IgD-negative memory B cell (primary cell): ENCODE results near the gene RNPEPL1. TPM values are rescaled to one million over a fixed set of nuclear protein-coding genes. Genes with fewer than 3 reads are reported as not detected.

ENCODE experiments used
- H3K27ac Mint-ChIP-seq, 3 donors: one replicate each; pipeline ENCODE4 v1.8.0; 2020 to 2022; ENCODE audit warnings: mild to moderate bottlenecking in 3 of 3, mixed read lengths in 3 of 3, moderate library complexity in 1 of 3
- H3K27me3 Mint-ChIP-seq: one replicate; pipeline ENCODE4 v1.8.0; 2021; ENCODE audit warnings: mixed read lengths
- H3K36me3 Mint-ChIP-seq: one replicate; pipeline ENCODE4 v1.8.0; 2020; ENCODE audit warnings: mild to moderate bottlenecking, mixed read lengths
- H3K4me1 Mint-ChIP-seq, 3 donors: one replicate each; pipeline ENCODE4 v1.8.0; 2020 to 2022; ENCODE audit warnings: mixed read lengths in 3 of 3, mild to moderate bottlenecking in 1 of 3
- H3K4me3 Mint-ChIP-seq, 4 donors: one replicate each; pipeline ENCODE4 v1.8.0; 2020 to 2022; ENCODE audit warnings: mild to moderate bottlenecking in 4 of 4, mixed read lengths in 4 of 4, moderate library complexity in 3 of 4
- H3K9me3 Mint-ChIP-seq, 3 donors: one replicate each; pipeline ENCODE4 v1.8.0; 2020 to 2021; ENCODE audit warnings: mixed read lengths in 3 of 3, mild to moderate bottlenecking in 1 of 3
- polyA plus RNA-seq: library from polyadenylated mRNA; unstranded; fragments of 300-500 nt; fragmentation: Illumina TruSeq; gene quantifications from one replicate; pipeline ENCODE4 v1.2.3, GENCODE V29; 2021

RNPEPL1 gene
- polyA plus RNA-seq, 1 donor from 2014 or later, result 22.6 TPM

- Mint-ChIP-seq H3K36me3 (peaks cover 13% of the 10 kb centered on the region), H3K9me3 (peaks cover 0 to 3% (median 0%) of the 10 kb centered on the region in 3 donors), H3K27me3 (no peaks in the 10 kb centered on the region), H3K4me1 (peaks cover 29 to 44% (median 39%) of the 10 kb centered on the region in 3 donors), H3K4me3 (peak overlapping the region; percentile 97 to 100 (median 98)), H3K27ac (peak overlapping the region; percentile 98 to 99 (median 99))
Observed at GRCh38 chr2:240585101-240585500, 16.8 kb downstream of the RNPEPL1 start.

- Mint-ChIP-seq H3K4me3 (peak overlapping the region; percentile 97 to 100 (median 98)), H3K27me3 (no peaks in the 10 kb centered on the region), H3K27ac (peak overlapping the region; percentile 98 to 99 (median 99)), H3K4me1 (peaks cover 26 to 38% (median 35%) of the 10 kb centered on the region in 3 donors), H3K36me3 (peaks cover 13% of the 10 kb centered on the region), H3K9me3 (peaks cover 0 to 2% (median 0%) of the 10 kb centered on the region in 3 donors)
Observed at GRCh38 chr2:240585681-240586197, 17.5 kb downstream of the RNPEPL1 start.

GRCh38 chr2:240586198-240586918, 18.1 kb downstream of the RNPEPL1 start, which contains the start of gene CAPN10:
CAPN10 (plus strand) TSS chr2:240586734; CDS start chr2:240586912, 178 bp downstream.
- Mint-ChIP-seq H3K4me1 (peaks cover 26 to 38% (median 35%) of the 10 kb centered on the region in 3 donors), H3K9me3 (no peaks in the 10 kb centered on the region), H3K4me3 (peak within 1 kb of the TSS; percentile 97 to 100 (median 98)), H3K36me3 (peaks cover 9% of the 10 kb centered on the region), H3K27ac (peak within 1 kb of the TSS; percentile 98 to 99 (median 99)), H3K27me3 (no peaks in the 10 kb centered on the region)

- H3K36me3 Mint-ChIP-seq, result peaks cover 9% of the 10 kb centered on the region
- peaks cover 24 to 36% (median 32%) of the 10 kb centered on the region in 3 donors for H3K4me1 Mint-ChIP-seq
- H3K9me3 Mint-ChIP-seq, result no peaks in the 10 kb centered on the region
- H3K27me3 Mint-ChIP-seq, result no peaks in the 10 kb centered on the region
- peak overlapping the region; percentile 88 to 100 (median 96) for H3K4me3 Mint-ChIP-seq
- peak overlapping the region in 2 of 3 donors; percentile 59 to 98 for H3K27ac Mint-ChIP-seq
Observed at GRCh38 chr2:240586919-240587800, 18.9 kb downstream of the RNPEPL1 start.

GRCh38 chr2:240588006-240588655, 19.8 kb downstream of the RNPEPL1 start:
- peak overlapping the region; percentile 88 to 100 (median 96) for H3K4me3 Mint-ChIP-seq
- H3K36me3 Mint-ChIP-seq, result peaks cover 5% of the 10 kb centered on the region
- no peaks in the 10 kb centered on the region for H3K27me3 Mint-ChIP-seq
- no peaks in the 10 kb centered on the region for H3K9me3 Mint-ChIP-seq
- H3K4me1 Mint-ChIP-seq, result peaks cover 24 to 32% (median 30%) of the 10 kb centered on the region in 3 donors
- peak overlapping the region in 2 of 3 donors; percentile 46 to 98 for H3K27ac Mint-ChIP-seq

- Mint-ChIP-seq H3K9me3 (no peaks in the 10 kb centered on the region), H3K36me3 (peaks cover 5% of the 10 kb centered on the region), H3K4me3 (peak overlapping the region in 2 of 4 donors; percentile 27 to 100), H3K4me1 (peaks cover 21 to 32% (median 28%) of the 10 kb centered on the region in 3 donors), H3K27ac (peak overlapping the region in 1 of 3 donors; percentile 17), H3K27me3 (no peaks in the 10 kb centered on the region)
Observed at GRCh38 chr2:240588669-240589068, 20.4 kb downstream of the RNPEPL1 start.

GRCh38 chr2:240589375-240589774, 21.1 kb downstream of the RNPEPL1 start:
- no peak overlapping the region for H3K4me3 Mint-ChIP-seq
- no peaks in the 10 kb centered on the region for H3K27me3 Mint-ChIP-seq
- no peak overlapping the region for H3K27ac Mint-ChIP-seq
- H3K36me3 Mint-ChIP-seq, result peaks cover 5% of the 10 kb centered on the region
- no peaks in the 10 kb centered on the region for H3K9me3 Mint-ChIP-seq
- H3K4me1 Mint-ChIP-seq, result peaks cover 19 to 30% (median 24%) of the 10 kb centered on the region in 3 donors

GRCh38 chr2:240589850-240590525, 21.7 kb downstream of the RNPEPL1 start:
- Mint-ChIP-seq H3K4me1 (peaks cover 15 to 23% (median 18%) of the 10 kb centered on the region in 3 donors), H3K36me3 (peaks cover 5% of the 10 kb centered on the region), H3K9me3 (no peaks in the 10 kb centered on the region), H3K4me3 (no peak overlapping the region), H3K27ac (no peak overlapping the region), H3K27me3 (no peaks in the 10 kb centered on the region)

- H3K9me3 Mint-ChIP-seq, result no peaks in the 10 kb centered on the region
- no peak overlapping the region for H3K27ac Mint-ChIP-seq
- H3K4me3 Mint-ChIP-seq, result peak overlapping the region in 1 of 4 donors; percentile 17
- no peaks in the 10 kb centered on the region for H3K27me3 Mint-ChIP-seq
- peaks cover 5% of the 10 kb centered on the region for H3K36me3 Mint-ChIP-seq
- H3K4me1 Mint-ChIP-seq, result peaks cover 12 to 19% (median 16%) of the 10 kb centered on the region in 3 donors
Observed at GRCh38 chr2:240590681-240591111, 22.4 kb downstream of the RNPEPL1 start.

GRCh38 chr2:240591226-240591625, 22.9 kb downstream of the RNPEPL1 start:
- peak overlapping the region in 1 of 4 donors; percentile 17 for H3K4me3 Mint-ChIP-seq
- peaks cover 5% of the 10 kb centered on the region for H3K36me3 Mint-ChIP-seq
- H3K27ac Mint-ChIP-seq, result no peak overlapping the region
- peaks cover 12 to 16% (median 14%) of the 10 kb centered on the region in 3 donors for H3K4me1 Mint-ChIP-seq
- no peaks in the 10 kb centered on the region for H3K27me3 Mint-ChIP-seq
- no peaks in the 10 kb centered on the region for H3K9me3 Mint-ChIP-seq

GRCh38 chr2:240591784-240592183, 23.5 kb downstream of the RNPEPL1 start:
- no peaks in the 10 kb centered on the region for H3K27me3 Mint-ChIP-seq
- no peaks in the 10 kb centered on the region for H3K9me3 Mint-ChIP-seq
- no peak overlapping the region for H3K27ac Mint-ChIP-seq
- H3K4me3 Mint-ChIP-seq, result no peak overlapping the region
- H3K4me1 Mint-ChIP-seq, result peaks cover 12 to 16% (median 14%) of the 10 kb centered on the region in 3 donors
- H3K36me3 Mint-ChIP-seq, result peaks cover 5% of the 10 kb centered on the region

- no peaks in the 10 kb centered on the region for H3K27me3 Mint-ChIP-seq
- peaks cover 4 to 9% (median 6%) of the 10 kb centered on the region in 3 donors for H3K4me1 Mint-ChIP-seq
- peaks cover 2% of the 10 kb centered on the region for H3K36me3 Mint-ChIP-seq
- no peaks in the 10 kb centered on the region for H3K9me3 Mint-ChIP-seq
- no peak overlapping the region for H3K4me3 Mint-ChIP-seq
- H3K27ac Mint-ChIP-seq, result no peak overlapping the region
Observed at GRCh38 chr2:240593026-240593702, 24.9 kb downstream of the RNPEPL1 start.

- H3K36me3 Mint-ChIP-seq, result peaks cover 2% of the 10 kb centered on the region
- no peak overlapping the region for H3K4me3 Mint-ChIP-seq
- H3K27me3 Mint-ChIP-seq, result no peaks in the 10 kb centered on the region
- H3K9me3 Mint-ChIP-seq, result no peaks in the 10 kb centered on the region
- H3K4me1 Mint-ChIP-seq, result peaks cover 0 to 2% (median 2%) of the 10 kb centered on the region in 3 donors
- no peak overlapping the region for H3K27ac Mint-ChIP-seq
Observed at GRCh38 chr2:240593703-240594451, 25.6 kb downstream of the RNPEPL1 start.
